ENCODE results near the gene EXOC2.

Gene EXOC2

GRCh38 chr6:551829-552350 lies 141.0 kb downstream of the EXOC2 start:
- Histone ChIP-seq H3K4me2 (ENCODE audit: low read length) (no peak overlapping the region), H3F3A (ENCODE audit: insufficient read depth, low read length) (no peaks in the 10 kb centered on the region), H4K20me1 (ENCODE audit: insufficient read depth, low read length) (no peaks in the 10 kb centered on the region), H3K9me3 (ENCODE audit: low read length) (no peaks in the 10 kb centered on the region), H2AFZ (ENCODE audit: low read length) (no peak overlapping the region), H3K27me3 (ENCODE audit: insufficient read depth, low read length) (no peaks in the 10 kb centered on the region), H3K36me3 (ENCODE audit: insufficient read depth, low read length) (no peaks in the 10 kb centered on the region), H3K4me1 (ENCODE audit: insufficient read depth, low read length, severe bottlenecking) (no peaks in the 10 kb centered on the region), H3K9ac (ENCODE audit: low read length) (no peak overlapping the region), H3K9me2 (ENCODE audit: low read depth, low read length) (no peaks in the 10 kb centered on the region), H3K27ac (ENCODE audit: low read depth, low read length, poor library complexity, severe bottlenecking) (no peak overlapping the region), H3K4me3 (ENCODE audit: low read depth, low read length, poor library complexity, severe bottlenecking) (no peak overlapping the region), H3K79me2 (ENCODE audit: insufficient read depth, low read length) (no peaks in the 10 kb centered on the region)
- TF ChIP-seq EZH2 (IDR thresholded peaks at IDR 0.05; ENCODE audit: borderline replicate concordance, low read length) = no peak
- TF ChIP-seq CTCF (IDR thresholded peaks at IDR 0.05; ENCODE audit: low read length) = no peak

- no peak overlapping the region for H3K4me3 ChIP-seq (ENCODE audit: low read depth, low read length, poor library complexity, severe bottlenecking)
- H3K9ac ChIP-seq (ENCODE audit: low read length) = no peak overlapping the region
These were observed 141.5 kb downstream of the EXOC2 start for GRCh38 chr6:551405-551804.

GRCh38 chr6:549906-550305 lies 143.0 kb downstream of the EXOC2 start:
- Histone ChIP-seq H3K4me3 (ENCODE audit: low read depth, low read length, poor library complexity, severe bottlenecking) (no peak overlapping the region), H2AFZ (ENCODE audit: low read length) (no peak overlapping the region), H3K9me3 (ENCODE audit: low read length) (no peaks in the 10 kb centered on the region), H3K36me3 (ENCODE audit: insufficient read depth, low read length) (no peaks in the 10 kb centered on the region), H3K9ac (ENCODE audit: low read length) (no peak overlapping the region), H3K4me1 (ENCODE audit: insufficient read depth, low read length, severe bottlenecking) (no peaks in the 10 kb centered on the region), H3K4me2 (ENCODE audit: low read length) (no peak overlapping the region), H3K79me2 (ENCODE audit: insufficient read depth, low read length) (no peaks in the 10 kb centered on the region), H4K20me1 (ENCODE audit: insufficient read depth, low read length) (no peaks in the 10 kb centered on the region), H3K9me2 (ENCODE audit: low read depth, low read length) (no peaks in the 10 kb centered on the region), H3K27me3 (ENCODE audit: insufficient read depth, low read length) (no peaks in the 10 kb centered on the region), H3K27ac (ENCODE audit: low read depth, low read length, poor library complexity, severe bottlenecking) (no peak overlapping the region), H3F3A (ENCODE audit: insufficient read depth, low read length) (no peaks in the 10 kb centered on the region)
- TF ChIP-seq EZH2 (IDR thresholded peaks at IDR 0.05; ENCODE audit: borderline replicate concordance, low read length) = no peak
- TF ChIP-seq CTCF (IDR thresholded peaks at IDR 0.05; ENCODE audit: low read length) = no peak

More at GRCh38 chr6:551405-551804, 141.5 kb downstream of the EXOC2 start:
- Histone ChIP-seq H4K20me1 (ENCODE audit: insufficient read depth, low read length) (no peaks in the 10 kb centered on the region), H3K9me3 (ENCODE audit: low read length) (no peaks in the 10 kb centered on the region), H2AFZ (ENCODE audit: low read length) (no peak overlapping the region), H3F3A (ENCODE audit: insufficient read depth, low read length) (no peaks in the 10 kb centered on the region), H3K9me2 (ENCODE audit: low read depth, low read length) (no peaks in the 10 kb centered on the region), H3K79me2 (ENCODE audit: insufficient read depth, low read length) (no peaks in the 10 kb centered on the region), H3K27ac (ENCODE audit: low read depth, low read length, poor library complexity, severe bottlenecking) (no peak overlapping the region), H3K4me2 (ENCODE audit: low read length) (no peak overlapping the region), H3K36me3 (ENCODE audit: insufficient read depth, low read length) (no peaks in the 10 kb centered on the region), H3K27me3 (ENCODE audit: insufficient read depth, low read length) (no peaks in the 10 kb centered on the region), H3K4me1 (ENCODE audit: insufficient read depth, low read length, severe bottlenecking) (no peaks in the 10 kb centered on the region)
- TF ChIP-seq EZH2 (IDR thresholded peaks at IDR 0.05; ENCODE audit: borderline replicate concordance, low read length) = no peak
- TF ChIP-seq CTCF (IDR thresholded peaks at IDR 0.05; ENCODE audit: low read length) = peak; percentile 17; the same call in 1 of the 2 replicates

Data from OCI-LY1 (cell line).